ENCODE data around the gene BMP7. TPM values are rescaled to one million over a fixed set of nuclear protein-coding genes. Genes with fewer than 3 reads are reported as not detected.

Gene BMP7
- total RNA-seq, 1 donor from 2014 or later = not detected

GRCh38 chr20:57173041-57173440 lies 93.4 kb downstream of the BMP7 start:
- no peak overlapping the region for H3K4me3 Mint-ChIP-seq
- H3K36me3 Mint-ChIP-seq (ENCODE audit: low read depth) = no peaks in the 10 kb centered on the region
- DNase-seq (no peak), ATAC-seq (ENCODE audit: low read depth) (no peak)
- H3K27me3 Mint-ChIP-seq = peaks cover 7% of the 10 kb centered on the region
- POLR2A ChIA-PET = no interaction called here
- intact Hi-C loops (cut with micrococcal nuclease) = no loop called here
- H3K27ac Mint-ChIP-seq = no peak overlapping the region
- no peak for TF ChIP-seq CTCF (IDR thresholded peaks at IDR 0.05)
- H3K9me3 Mint-ChIP-seq = no peaks in the 10 kb centered on the region
- CTCF ChIA-PET = no interaction called here
- no peaks in the 10 kb centered on the region for H3K4me1 Mint-ChIP-seq

- peaks cover 5% of the 10 kb centered on the region for H3K27me3 Mint-ChIP-seq
- H3K4me3 Mint-ChIP-seq = no peak overlapping the region
- H3K9me3 Mint-ChIP-seq = no peaks in the 10 kb centered on the region
- ATAC-seq (ENCODE audit: low read depth) (no peak), DNase-seq (no peak)
- intact Hi-C loops (cut with micrococcal nuclease) = no loop called here
- no peak overlapping the region for H3K27ac Mint-ChIP-seq
- H3K4me1 Mint-ChIP-seq = no peaks in the 10 kb centered on the region
- no peak for TF ChIP-seq CTCF (IDR thresholded peaks at IDR 0.05)
- no peaks in the 10 kb centered on the region for H3K36me3 Mint-ChIP-seq (ENCODE audit: low read depth)
- ChIA-PET CTCF (no interaction called here), POLR2A (no interaction called here)
Observed at GRCh38 chr20:57170343-57170742, 96.1 kb downstream of the BMP7 start.

- no peak overlapping the region for H3K4me3 Mint-ChIP-seq
- no peaks in the 10 kb centered on the region for H3K36me3 Mint-ChIP-seq (ENCODE audit: low read depth)
- H3K4me1 Mint-ChIP-seq = no peaks in the 10 kb centered on the region
- CTCF ChIA-PET = no interaction called here
- H3K27me3 Mint-ChIP-seq = peaks cover 6% of the 10 kb centered on the region
- intact Hi-C loops (cut with micrococcal nuclease) = no loop called here
- no peak overlapping the region for H3K27ac Mint-ChIP-seq
- H3K9me3 Mint-ChIP-seq = no peaks in the 10 kb centered on the region
- POLR2A ChIA-PET = no interaction called here
- no peak for TF ChIP-seq CTCF (IDR thresholded peaks at IDR 0.05)
- DNase-seq (no peak), ATAC-seq (ENCODE audit: low read depth) (no peak)
Observed at GRCh38 chr20:57169162-57169561, 97.3 kb downstream of the BMP7 start.

- TF ChIP-seq CTCF (IDR thresholded peaks at IDR 0.05) = no peak
- H3K4me1 Mint-ChIP-seq = no peaks in the 10 kb centered on the region
- no peaks in the 10 kb centered on the region for H3K9me3 Mint-ChIP-seq
- H3K27ac Mint-ChIP-seq = no peak overlapping the region
- H3K27me3 Mint-ChIP-seq = peaks cover 6% of the 10 kb centered on the region
- DNase-seq (no peak), ATAC-seq (ENCODE audit: low read depth) (no peak)
- CTCF ChIA-PET = no interaction called here
- H3K36me3 Mint-ChIP-seq (ENCODE audit: low read depth) = no peaks in the 10 kb centered on the region
- intact Hi-C loops (cut with micrococcal nuclease) = no loop called here
- POLR2A ChIA-PET = no interaction called here
- no peak overlapping the region for H3K4me3 Mint-ChIP-seq
Observed at GRCh38 chr20:57167971-57168701, 98.3 kb downstream of the BMP7 start.

GRCh38 chr20:57167292-57167655 lies 99.2 kb downstream of the BMP7 start:
- Mint-ChIP-seq H3K4me3 (no peak overlapping the region), H3K4me1 (no peaks in the 10 kb centered on the region), H3K36me3 (ENCODE audit: low read depth) (no peaks in the 10 kb centered on the region), H3K9me3 (no peaks in the 10 kb centered on the region), H3K27me3 (peaks cover 6% of the 10 kb centered on the region), H3K27ac (no peak overlapping the region)
- intact Hi-C loops (cut with micrococcal nuclease) = no loop called here
- no peak for DNase-seq
- no peak for ATAC-seq (ENCODE audit: low read depth)
- CTCF ChIA-PET = no interaction called here
- POLR2A ChIA-PET = no interaction called here
- no peak for TF ChIP-seq CTCF (IDR thresholded peaks at IDR 0.05)
